ENCODE measurements around the gene TXNL4B.

- TF ChIP-seq EZH2 (IDR thresholded peaks at IDR 0.05; ENCODE audit: low read depth): no peak
- TF ChIP-seq CTCF (conservative IDR thresholded peaks at IDR 0.05): no peak
Measured at GRCh38 chr16:72072514-72073342, 20.7 kb downstream of the TXNL4B start.

Data from PC-9 (cell line).